HFF-Myc (cell line): ENCODE data around the gene TRIM10.

Experiments
- DNase-seq: peaks from one replicate; pipeline ENCODE4 v3.0.0-alpha.2; 2011; ENCODE audit warnings: low read depth; ENCODE audit errors: extremely low read depth
- H3K4me3 ChIP-seq: replicated peaks from 2 replicates; pipeline ENCODE4 v1.5.1; 2011; ENCODE audit warnings: low read depth, mild to moderate bottlenecking, control low read depth, low read length
- CTCF ChIP-seq: IDR thresholded peaks from 2 replicates; pipeline ENCODE4 v1.5.1; 2012; ENCODE audit warnings: mild to moderate bottlenecking, low read depth, low read length, control low read depth; ENCODE audit errors: missing control alignments

Gene TRIM10

GRCh38 chr6:30163918-30164654, 3.1 kb upstream of the TRIM10 start:
- TF ChIP-seq CTCF = no peak
- DNase-seq = no peak
- no peak overlapping the region for H3K4me3 ChIP-seq

DNA sequence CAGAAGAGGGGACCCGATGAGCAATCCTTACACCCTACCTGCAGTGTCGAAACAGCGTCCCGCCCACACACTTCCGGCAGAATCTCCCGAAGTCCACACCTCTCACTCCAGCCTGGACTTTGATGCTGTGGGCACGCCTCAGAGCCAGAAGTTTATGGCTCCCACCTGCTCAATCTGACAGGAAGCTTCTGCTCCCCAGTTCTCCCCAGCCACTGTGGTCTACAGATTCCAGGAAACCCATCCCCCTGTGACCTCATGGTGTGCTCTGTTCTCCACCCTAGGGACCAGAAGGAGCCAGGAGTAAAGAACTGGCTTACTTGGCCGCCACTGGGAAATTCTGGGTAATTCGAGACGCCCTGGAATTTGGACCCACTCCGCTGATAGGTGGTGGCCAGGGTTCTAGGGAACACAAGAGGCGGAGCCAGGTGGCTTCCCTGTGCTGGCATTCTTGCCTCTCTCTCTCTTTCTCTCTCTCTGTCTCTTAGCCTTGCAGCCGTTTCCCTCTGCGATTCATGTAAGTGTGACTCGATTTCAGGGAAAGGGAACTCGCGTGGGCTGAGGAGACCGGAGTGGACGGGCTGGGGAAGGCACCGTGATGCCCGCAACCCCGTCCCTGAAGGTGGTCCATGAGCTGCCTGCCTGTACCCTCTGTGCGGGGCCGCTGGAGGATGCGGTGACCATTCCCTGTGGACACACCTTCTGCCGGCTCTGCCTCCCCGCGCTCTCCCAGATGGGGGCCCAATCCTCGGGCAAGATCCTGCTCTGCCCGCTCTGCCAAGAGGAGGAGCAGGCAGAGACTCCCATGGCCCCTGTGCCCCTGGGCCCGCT, 2.3 kb upstream of the TRIM10 start, which contains the start of gene TRIM15:
Gene TRIM15, plus strand, starts transcription at position 457 of the 828 bp plus-strand sequence. Its CDS starts 139 bp downstream, at position 596.
- H3K4me3 ChIP-seq = no peak within 1 kb of the TSS
- TF ChIP-seq CTCF = no peak
- DNase-seq = no peak

DNA sequence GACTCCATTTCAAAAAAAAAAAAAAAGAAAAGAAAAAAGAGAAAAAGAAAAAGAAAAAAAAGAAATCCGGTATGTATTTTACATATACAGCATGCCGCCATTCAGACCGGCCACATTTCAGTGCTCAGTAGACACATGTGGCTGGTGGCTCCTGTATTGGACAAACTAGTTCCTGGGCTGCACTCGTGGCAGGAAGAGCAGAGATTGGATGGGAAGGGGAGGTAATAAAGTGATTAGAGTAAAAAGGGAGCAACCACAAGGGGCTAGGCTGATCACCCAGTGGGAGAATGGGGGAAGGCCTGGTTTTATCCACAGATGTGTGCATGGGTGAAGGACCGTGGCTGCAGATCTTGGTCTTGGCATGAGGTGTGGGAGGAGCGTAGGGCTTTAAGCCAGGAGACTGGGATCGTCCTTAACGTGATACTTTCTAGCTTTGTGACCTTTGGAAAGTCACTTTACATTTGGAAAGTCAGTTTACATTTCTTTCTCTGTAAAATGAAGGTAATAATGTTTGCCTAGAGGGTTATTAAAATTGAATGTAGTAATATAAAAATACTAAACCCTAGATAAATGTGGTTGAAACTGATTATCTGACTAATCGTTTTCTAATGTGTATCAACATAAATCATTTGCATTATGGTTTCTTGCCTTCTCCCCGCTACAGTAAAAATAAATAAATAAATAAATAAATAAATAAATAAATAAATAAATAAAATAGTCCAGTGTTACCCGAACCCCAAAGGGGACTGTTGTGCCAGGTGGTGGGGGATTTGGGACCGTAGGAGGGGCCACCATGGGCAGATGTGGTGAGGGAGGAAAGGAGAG, 1.5 kb upstream of the TRIM10 start:
- H3K4me3 ChIP-seq = no peak overlapping the region
- no peak for TF ChIP-seq CTCF
- no peak for DNase-seq

DNA sequence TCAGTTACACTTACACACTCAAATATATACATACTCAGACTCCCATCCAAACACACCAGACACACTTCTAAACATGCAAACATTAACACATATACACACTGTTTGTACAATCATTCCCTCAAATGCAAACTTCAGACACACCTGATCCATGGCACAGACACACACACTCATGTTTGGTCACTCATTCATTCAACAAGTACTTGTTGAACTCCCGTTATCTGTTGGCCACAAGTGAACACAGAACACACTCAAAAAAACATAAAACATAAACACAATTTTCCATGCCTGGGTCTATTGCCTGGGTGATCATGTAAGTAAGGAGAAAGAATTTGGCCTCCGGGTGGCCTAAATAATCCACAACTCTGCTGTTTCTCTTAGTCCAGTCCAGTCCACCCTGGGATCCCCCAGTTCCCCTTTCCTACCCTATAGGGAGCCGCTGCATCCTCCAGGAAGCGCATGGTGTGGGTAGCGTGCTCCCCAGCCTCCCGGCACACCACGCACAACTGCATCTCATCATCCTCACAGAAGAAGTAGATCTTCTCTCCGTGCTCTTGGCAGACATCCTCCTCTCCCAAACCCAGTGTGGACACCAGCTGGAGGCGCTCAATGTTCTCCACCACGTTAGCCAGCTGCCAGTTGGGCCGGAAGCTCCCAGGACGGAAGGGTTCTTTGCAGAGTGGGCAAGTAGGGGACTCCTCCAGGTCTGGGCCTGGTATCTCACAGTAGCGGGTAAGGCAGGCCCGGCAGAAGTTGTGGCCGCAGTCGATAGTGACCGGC, 815 bp downstream of the TRIM10 start:
- TF ChIP-seq CTCF = no peak
- DNase-seq = no peak
- no peak overlapping the region for H3K4me3 ChIP-seq

DNA sequence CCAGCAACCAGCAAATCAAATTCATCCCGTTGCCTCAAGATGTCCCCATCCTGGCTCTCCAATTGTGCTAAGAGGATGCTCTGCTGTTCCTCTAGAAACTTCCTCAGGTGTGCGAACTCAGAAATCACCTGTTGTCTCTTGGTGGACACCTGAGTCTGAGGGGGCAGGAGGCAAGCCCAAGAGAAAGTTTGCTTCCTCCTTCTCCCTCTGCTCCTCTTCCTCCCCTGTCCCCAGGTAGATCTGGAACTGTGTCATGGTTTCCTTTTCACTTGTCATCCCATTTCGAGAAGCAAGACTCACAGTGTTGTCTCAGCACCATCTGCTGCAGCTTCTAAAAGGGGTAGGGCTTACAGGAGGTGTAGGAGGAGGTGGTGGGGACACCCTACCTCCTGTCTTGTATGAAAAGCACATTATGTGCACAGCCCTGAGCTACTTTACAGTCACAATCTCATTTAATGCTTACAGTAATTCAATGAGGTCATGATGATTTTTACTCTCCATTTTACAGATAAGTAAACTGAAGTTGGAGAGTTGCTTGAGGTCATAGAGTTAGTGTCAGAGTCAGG, 2.5 kb downstream of the TRIM10 start:
- TF ChIP-seq CTCF = no peak
- H3K4me3 ChIP-seq = no peak overlapping the region
- DNase-seq = no peak
